Transverse colon (tissue), 4 donors: ENCODE data around the gene ID3.

Experiments
- CTCF ChIP-seq, 5 experiments: fragments of 200-600 bp in 3 of 5; fragments of 450-650 bp in 2 of 5; sonication (generic) in 3 of 5; IDR thresholded peaks; 1 replicate in 2 of 5; 2 replicates in 3 of 5; pipeline ENCODE4 v1.5.1; 2016 to 2017; ENCODE audit warnings: antibody characterized with exemption in 5 of 5, inconsistent platforms in 3 of 5, mild to moderate bottlenecking in 2 of 5, moderate library complexity in 1 of 5
- POLR2AphosphoS5 ChIP-seq, 3 donors: sonication (generic); formaldehyde crosslinking; IDR thresholded peaks; one replicate each; pipeline ENCODE4 v1.6.1; 2016; ENCODE audit warnings: antibody characterized with exemption in 3 of 3

DNA sequence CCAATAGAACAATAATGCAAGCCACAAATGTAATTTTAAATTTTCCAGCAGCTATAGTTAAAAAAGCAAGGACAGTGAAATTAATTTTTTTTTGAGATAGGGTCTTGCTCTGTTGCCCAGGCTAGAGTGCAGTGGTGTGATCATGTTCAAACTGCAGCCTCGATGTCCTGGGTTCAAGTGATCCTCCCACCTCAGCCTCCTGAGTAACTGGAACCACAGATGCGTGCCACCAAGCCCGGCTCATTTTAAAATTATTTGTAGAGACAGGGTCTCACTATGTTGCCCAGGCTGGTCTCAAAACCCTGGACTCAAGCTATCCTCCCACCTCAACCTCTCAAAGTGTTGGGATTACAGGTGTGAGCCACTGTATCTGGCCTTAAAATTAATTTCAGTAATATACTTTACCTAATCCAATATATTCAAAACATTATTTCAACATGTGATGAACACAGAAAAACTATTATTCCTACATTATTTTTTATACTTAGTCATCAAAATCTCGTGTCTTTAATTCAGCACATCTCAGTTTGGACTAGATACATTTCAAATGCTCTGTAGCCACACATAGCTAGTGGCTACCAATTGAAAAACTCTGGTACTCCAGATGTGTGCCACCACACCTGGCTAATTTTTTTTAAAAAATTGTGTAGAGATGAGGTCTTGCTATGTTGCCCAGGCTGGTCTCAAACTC, 10.8 kb upstream of the ID3 start:
- TF ChIP-seq CTCF (IDR thresholded peaks at IDR 0.05) (no peak), POLR2AphosphoS5 (IDR thresholded peaks at IDR 0.05) (no peak)
